GM18873 (cell line): ENCODE measurements around the gene MPZL2.

Experiments used
- ATAC-seq: cut with Tn5 transposase; IDR thresholded peaks from one replicate; pipeline ENCODE4 v1.9.1; 2021; ENCODE audit warnings: mild to moderate bottlenecking, moderate library complexity, moderate number of reproducible peaks; ENCODE audit not compliant: unreplicated experiment, low FRiP score

MPZL2 gene

DNA sequence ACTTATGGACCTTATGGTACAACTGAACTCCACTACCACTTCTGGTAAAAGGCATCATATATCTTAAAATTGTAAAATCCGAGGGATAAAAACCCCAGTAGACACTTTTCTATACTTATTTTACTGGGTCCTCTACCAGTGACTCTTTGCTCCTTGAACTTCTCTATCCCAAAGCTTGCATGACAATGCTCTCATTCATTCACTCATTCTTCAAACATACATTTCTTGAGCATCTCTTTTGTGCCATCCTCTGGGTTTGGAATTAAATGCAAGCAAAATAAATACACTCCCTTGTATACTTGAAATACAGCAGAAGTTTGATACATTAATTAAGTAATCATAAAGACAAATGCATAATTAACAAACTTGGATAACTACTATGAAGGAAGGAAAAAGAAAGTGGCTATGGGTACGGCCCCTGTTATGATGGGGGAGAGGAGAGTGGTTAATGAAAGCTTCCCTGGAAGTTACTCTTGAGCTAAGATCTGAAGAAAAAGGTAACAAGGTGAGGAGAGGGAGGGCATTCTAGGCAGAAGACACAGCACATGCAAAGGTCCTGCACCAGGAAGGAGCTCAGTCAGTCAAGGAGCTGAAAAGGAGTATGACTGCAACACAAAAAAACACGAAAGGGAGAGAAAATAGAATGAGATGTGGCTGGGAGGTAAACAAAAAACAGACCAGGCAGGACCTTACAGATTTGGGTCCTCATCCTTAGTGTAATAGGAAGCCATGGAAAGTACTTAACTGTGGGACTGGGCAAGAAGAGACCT, 19.9 kb downstream of the MPZL2 start:
- ATAC-seq = no peak

DNA sequence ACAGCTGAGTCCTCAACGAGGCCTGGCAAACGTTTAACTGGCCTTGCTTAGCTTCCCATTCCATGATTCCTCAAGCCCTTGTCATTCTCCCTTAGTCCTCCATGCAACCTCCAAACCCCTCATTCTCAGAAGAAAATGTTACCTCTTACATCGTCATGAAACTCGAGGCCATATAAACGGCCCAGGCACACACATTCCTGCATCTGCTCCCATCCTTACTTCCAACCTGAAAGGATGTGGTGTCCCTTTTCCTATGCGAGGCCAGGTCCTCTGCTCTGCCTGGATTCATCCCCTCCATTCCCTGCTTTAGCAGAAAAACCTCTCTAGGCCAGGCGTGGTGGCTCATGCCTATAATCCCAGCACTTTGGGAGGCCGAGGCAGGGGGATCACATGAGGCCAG, 20.9 kb downstream of the MPZL2 start:
- no peak for ATAC-seq

DNA sequence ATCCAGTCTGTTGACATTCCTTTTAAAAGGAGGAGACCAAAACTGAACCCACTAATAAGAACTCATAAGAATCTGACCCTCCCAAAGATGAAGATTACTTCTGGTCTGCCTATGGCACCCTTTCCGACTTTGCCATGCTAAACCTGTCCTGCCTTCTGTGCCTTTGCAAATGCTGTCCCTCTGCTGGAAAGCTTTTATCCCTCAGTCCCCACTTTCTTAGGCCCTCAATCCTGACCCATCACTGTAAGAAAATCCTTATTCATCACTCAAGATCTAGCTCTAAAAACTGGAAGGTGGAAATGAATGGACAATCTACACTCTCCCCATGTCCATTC, 22.4 kb downstream of the MPZL2 start:
- ATAC-seq = peak; percentile 15

DNA sequence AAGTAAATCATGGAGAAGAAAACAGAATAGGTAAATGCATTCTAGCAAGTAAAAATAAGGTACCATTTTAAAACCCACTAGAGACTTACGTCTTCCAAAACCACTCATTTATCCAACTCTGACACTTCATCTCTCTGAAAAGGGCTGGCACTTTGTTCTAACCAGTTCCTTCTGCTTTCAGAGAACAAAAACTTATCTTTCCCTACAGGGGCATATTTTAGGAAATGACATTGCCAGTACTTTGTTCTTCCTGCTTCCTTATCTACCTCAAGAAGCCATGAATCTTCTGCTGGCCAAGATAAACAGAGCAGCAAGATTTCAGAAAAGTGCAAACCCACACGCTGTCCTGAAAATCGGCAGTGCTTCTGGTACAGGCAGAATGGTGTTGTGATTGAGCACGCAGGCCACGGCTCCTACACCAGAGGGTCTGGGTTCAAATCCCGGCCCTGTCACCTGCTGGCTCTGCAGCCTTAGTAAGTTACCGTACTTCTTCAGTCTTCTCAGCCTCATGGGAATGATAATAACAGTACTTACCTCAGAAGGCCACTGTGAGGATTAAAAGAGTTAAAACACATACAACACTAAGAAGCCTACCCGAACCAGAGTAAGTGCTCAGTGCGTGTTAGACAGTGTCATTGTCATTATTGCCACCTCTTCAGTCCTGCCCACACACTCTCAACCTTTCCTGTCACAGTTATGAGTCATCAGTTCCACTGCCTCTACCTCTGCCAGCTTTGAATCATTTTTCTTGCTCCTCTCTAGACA, 22.9 kb downstream of the MPZL2 start:
- ATAC-seq = peak; percentile 70

DNA sequence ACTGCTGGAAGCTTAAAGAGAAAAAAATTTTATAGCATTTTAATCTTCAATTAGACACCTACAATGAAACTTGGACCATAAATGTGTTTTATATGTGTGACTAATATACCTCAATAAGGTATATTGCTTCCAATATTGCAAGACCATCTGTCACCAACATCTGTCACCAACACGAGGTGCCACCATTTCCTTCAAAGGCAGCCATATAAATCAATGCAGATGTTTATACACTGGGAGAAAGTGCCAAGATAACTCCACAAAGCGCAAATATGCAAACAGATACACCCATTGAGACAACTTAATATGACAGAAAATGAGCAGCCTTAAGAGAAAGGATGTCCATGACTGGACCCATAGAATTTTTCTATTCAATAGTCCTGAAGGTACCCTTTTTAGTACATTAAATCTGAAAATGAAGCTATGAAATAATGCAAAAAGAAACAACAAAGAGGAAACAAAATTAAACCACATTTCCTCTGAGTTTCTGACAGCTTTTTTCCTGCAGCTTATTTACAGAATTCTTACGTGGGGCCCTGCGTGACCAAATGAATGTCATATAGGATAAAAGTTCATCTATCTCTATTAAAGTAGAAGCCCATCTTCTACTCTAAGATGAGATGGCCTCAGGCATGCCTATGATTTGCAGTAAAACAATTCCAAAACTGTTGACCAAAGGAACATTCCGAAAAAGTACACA, 24.4 kb downstream of the MPZL2 start:
- no peak for ATAC-seq

DNA sequence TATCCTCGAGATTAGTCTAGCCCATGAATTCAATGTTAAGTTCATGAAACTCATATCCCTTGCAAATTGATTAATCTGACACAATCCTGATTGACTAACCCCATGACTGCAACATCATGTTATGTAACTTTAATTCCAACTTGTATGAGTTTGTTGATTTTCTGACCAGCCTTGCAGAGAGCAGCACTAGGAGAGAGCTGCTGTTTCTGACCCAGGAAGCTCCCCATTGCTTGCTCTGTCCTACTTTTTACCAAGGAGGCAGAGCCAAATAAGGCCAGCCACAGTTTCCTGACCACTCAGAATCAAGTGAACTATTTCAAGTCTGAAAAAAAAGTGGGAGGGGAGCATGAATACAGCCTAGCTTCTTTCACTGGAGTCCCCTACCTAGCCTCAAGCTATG, 25.2 kb downstream of the MPZL2 start:
- no peak for ATAC-seq

DNA sequence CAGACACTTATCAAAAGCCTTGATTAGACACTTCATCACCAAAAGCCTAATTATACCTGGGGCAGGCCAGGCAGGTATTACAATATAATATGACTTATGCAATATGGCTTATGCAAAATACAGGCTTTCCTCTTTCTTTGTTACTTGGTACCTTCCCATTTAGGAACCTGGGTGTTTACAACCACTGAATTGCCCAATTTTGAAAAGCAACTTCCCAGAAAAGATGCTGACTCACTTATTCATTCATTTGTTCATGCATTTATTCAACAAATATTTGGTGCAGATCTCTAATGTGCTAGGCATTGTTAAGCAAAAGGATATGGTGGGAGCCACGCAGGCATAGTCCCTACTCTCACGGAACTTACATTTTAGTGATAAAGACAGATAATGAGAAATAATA, 25.7 kb downstream of the MPZL2 start:
- no peak for ATAC-seq

DNA sequence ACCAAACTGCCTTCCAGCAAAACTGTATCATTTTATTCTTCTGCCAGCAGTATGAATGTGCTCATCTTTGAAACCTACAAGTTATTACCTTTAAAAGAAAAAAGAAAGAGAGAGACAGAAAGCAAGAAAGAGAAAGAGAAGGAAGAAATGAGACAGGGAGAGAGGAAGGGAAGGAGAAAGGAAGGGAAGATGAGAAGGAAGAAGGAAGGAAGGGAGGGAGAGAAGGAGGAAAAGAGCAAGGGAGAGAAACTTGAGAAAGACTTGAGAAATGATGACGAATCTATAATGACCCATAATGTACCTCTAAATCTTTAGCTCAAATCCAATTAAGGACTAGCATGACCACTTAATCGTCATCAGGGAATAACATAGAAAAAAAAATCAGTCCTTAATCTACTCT, 27.9 kb downstream of the MPZL2 start:
- no peak for ATAC-seq

DNA sequence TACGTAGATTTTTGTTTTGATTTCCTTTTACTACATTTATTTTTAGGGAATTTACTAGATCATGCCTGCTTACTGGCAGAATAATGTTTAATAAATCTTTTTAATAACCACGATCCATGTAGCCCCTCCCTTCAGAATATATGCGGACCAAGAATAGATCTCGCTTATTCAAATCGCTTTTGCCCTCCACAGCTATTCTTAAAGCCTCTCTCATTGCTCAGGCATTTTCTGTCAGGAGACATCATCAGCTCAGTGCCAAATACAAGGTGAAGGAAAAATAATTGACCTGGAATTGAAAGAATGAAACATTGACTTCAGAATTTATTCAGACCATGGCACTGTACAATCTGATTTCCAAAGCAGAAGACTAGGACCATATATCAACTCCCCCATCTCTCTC, 29.3 kb downstream of the MPZL2 start:
- no peak for ATAC-seq

DNA sequence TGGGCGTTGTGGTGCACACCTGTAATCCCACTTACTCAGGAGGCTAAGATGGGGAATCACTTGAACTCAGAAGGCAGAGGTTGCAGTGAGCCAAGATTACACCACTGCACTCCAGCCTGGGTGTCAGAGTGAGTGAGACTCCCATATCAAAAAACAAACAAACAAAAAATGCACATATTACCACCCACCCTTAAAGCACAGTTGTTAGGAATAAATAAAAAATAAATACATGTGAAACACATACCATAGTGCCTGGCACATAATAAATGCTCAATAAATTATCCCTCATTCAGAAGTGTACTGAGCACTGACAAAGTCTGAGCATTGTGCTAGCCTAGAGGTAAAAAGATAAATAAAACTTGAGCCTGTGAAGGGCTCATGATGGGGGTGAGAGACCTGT, 30.2 kb downstream of the MPZL2 start:
- ATAC-seq = no peak

DNA sequence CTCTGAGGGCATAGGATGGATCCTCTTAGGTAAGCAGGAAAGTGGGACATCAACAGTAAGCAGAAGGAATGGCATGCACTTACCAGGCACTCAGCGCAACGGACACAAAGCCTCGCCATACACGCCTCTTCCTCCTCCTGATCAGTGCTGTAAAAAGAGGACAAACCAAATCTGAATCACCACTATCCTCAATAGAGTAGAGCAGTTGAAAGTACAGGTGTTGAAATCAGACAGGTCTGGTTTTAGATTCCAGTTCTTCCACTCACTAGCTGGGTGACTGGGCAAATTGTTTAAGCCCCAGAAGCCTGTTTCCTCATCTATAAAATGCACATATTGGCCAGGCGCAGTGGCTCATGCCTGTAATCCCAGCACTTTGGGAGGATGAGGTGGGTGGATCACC, 30.7 kb downstream of the MPZL2 start:
- no peak for ATAC-seq

DNA sequence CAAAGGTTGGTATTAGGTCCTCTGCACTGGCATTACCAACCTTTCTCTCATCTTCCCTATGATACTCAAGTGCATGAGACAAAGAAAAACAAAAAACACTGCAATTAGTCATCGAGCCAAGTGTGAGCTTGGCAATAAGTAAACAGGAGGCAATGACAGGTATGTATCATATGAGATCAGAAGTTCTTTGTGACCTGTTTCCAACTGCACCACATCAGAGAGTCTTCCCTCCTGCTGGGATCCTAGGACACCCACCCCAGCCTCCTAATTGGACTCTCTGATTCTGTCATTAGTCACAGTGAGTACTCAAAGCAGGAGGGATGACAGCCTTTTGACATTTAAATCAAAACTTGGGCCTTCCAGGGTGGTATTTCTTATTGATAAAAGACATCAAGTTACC, 31.4 kb downstream of the MPZL2 start:
- no peak for ATAC-seq

DNA sequence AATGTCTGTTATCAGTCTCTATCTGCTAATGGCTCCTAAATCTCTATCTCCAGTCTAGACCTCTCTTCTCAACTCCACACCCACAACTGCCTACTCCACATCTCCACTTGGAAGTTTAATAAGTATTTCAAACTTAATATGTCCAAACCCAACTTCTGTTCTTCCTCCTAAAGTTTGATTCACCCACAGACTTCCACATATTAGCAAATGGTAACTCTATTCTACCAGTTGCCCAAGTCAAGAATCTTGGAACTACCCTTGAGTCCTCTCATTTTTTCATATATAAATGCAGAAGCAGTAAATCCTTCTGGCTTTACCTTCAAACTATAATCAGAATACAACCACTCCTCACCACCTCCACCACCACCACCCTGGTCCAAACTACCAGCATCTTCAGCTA, 32.6 kb downstream of the MPZL2 start:
- ATAC-seq = no peak

DNA sequence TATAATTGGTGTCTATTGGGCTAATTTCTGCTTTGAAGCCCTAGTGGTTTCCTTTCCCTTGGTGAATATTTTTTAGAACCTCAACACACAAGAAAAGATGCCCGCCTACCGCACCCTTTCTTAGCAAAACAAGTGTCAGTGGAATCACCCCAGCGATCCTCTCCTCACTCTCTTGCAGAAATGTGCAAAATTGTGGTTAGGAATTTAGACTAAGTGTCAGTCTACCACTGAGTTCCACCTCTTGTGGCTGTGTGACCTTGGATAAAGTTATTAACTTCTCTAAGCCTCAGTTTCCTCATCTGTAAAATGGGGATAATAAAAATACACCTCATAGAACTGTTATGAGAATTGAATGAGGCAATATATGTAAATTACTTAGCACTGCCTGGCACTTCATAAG, 34.0 kb downstream of the MPZL2 start:
- ATAC-seq = no peak

DNA sequence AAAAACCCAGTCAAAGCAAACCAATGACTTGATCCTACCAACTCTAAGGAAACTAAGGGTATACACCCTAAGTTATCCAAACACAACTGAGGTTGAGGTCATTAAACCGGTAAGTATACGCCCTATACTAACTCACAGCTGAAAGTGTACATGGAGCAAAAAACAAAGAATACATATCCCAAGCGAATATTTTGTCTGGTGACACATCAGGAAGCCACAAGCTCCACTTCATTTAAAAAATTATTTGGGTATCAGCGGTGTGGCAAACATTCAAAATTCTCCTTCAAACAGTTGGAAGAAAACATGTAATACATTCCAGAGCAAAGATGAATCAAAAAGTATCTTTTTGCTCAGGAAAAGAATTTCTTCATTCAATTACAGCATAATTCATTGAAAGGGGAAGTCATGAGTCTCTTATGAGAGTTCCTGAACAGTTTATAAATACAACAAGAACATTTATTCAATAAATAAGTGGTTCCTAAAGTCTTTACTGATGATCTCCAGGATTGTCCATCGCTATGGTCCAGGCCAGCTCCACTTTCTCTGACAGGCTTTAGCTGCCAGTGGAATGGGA, 34.7 kb downstream of the MPZL2 start:
- no peak for ATAC-seq

DNA sequence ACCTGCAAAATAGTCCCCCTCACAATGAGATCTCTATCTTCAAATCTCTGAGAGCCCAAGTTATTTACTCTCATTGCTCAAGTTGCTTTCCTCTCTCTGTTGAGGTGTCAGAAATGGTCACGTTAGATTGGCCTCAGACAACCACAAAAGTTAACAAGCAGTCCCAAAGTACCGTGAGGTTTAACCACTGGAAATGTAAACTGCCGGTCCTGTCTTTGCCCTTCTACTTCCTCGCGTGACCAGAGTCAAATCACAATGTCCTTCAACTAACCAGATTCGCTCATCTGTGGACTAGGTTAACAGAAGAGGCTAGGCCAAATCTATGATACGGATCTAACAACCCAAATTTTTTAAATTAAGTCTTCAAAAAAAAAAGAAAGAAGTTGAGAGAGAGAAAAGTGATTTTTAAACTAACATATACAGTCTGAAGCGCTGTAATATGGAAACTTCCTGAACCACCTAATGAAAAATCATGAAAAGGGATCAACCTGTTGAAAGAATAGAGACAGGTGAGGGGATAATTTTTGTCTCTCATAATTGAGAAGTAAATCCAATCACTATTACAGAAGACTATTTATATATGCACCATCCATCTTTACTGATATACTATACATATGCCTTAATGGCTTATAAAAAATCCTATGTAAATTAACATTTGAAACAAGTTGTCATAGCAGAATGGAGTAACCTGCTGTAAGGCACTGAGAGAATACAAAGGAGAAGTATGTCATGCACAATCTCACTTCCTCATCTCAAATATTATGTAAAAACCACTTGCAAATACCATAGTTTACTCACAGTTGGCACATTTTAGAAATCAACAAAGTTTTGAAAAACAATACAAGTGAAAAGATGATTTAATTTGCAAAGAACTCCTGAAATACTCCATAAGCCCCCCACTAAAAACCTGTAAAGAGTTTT, 36.0 kb downstream of the MPZL2 start:
- no peak for ATAC-seq

DNA sequence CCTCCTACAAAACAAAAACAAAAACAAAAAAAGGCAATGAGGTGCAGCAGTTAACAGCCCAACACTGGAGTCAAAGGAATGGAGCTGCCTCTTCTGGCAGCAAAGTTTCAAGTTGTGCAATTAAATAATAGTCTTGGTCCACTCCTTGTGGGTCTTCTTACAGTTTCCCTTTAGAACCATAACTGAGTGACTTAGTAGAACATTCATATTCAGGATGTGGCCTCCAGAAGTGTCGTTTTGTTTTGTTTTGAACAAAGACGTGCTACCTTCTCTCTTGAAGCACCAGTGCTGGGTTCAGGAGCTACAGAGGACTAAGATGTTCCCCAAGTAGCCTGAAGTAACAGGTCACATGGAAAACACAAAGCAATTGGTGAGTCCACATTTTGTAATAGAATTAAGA, 37.3 kb downstream of the MPZL2 start:
- no peak for ATAC-seq

DNA sequence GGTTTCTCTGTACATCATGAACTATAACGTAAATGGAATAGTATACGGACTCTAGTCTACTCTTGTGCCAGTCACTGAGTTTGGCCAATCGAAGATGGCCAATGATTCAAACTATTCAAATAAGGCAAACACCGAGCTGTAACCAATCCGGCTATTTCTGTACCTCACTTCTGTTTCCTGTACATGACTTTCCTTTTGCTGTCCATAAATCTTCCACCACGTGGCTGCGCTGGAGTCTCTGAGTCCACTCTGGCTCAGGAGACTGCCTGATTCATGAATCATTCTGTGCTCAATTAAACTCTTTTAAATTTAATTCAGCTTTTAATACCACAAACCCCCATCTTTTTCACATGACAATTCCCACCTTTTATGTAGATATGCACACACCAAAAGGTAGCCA, 37.8 kb downstream of the MPZL2 start:
- ATAC-seq = no peak

DNA sequence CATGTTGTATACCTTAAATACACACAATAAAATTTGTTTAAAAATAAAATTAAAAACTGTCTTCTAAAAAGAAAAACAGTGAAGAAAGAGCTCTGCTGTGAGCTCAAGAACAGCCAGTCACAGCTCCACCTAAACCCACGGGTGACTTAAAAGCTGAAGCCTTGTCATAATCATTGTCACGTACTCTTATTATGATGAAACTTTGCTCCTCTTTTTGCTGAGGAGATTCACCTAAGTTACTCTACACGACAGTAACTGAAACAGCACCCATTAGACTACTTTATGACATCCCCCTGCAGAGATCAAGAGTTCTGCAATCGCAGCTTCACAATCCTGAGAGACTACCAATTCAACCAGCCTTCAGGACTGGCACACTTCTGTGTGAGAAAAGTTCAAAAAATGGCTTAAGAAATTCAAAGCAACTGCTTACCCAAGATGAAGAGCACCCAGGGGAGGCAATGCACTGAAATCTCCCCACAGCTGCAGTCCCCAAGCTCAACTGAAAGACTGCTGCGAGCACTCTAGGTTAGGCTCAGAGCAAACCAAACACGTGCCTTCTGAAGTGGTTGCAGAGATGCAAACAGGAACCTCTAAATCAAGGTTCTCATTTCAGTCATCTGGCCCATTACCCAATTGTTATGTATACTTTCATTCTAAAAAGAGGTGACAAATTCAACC, 39.4 kb downstream of the MPZL2 start, which contains the start of gene JAML:
JAML (minus strand) TSS at position 501 of the 678 bp plus-strand sequence. CDS start 10,145 bp downstream, outside the sequence.
- peak; percentile 40 for ATAC-seq

DNA sequence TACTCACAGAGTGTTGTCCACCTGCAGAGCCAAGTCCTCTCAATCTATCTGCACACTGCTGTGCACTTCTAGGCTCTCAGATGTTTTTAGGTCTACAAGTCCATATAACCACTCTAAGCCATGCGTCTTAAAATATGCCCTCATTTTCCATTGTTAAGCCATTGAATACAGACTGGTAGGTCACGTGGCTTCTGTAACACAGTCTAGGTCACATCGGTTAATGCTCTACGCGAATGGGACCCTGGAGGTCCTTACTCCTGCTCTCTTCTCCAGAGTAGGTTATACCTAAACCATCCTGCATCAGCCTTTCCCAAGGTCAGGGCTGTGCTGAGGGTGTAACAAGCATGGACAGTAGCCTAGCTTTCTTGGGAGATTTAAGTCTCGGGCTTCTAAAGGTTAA, 40.1 kb downstream of the MPZL2 start:
- ATAC-seq = no peak
